Mononuclear cell (primary cell): ENCODE results near the gene INO80D. TPM values are rescaled to one million over a fixed set of nuclear protein-coding genes. Genes with fewer than 3 reads are reported as not detected.
"Not testable (repeated sequence)": the region's sequence is repeated elsewhere in the genome, so short reads cannot be mapped to it uniquely, and the experiment has no call there.

ENCODE experiments used
- H3K27me3 ChIP-seq: 2 replicates; pipeline ENCODE4 v1.6.0; 2011; ENCODE audit warnings: low read length, control low read depth; ENCODE audit not compliant: insufficient read depth
- H3K4me1 ChIP-seq: 2 replicates; pipeline ENCODE4 v1.5.1; 2011; ENCODE audit warnings: mild to moderate bottlenecking, low read length, control low read depth; ENCODE audit not compliant: insufficient read depth
- H3K4me3 ChIP-seq: 2 replicates; pipeline ENCODE4 v1.5.1; 2011; ENCODE audit warnings: mild to moderate bottlenecking, low read length, moderate library complexity
- H3K9me3 ChIP-seq: 2 replicates; pipeline ENCODE4 v1.5.1; 2011; ENCODE audit warnings: low read depth, mild to moderate bottlenecking, control low read depth, low read length
- total RNA-seq: library from RNA; depleted of rRNA; stranded (reverse); fragments of >200 nt; gene quantifications from one replicate; pipeline ENCODE4 v1.2.3, GENCODE V29; 2012

The INO80D gene
- total RNA-seq, 1 donor = 36.9 TPM

DNA sequence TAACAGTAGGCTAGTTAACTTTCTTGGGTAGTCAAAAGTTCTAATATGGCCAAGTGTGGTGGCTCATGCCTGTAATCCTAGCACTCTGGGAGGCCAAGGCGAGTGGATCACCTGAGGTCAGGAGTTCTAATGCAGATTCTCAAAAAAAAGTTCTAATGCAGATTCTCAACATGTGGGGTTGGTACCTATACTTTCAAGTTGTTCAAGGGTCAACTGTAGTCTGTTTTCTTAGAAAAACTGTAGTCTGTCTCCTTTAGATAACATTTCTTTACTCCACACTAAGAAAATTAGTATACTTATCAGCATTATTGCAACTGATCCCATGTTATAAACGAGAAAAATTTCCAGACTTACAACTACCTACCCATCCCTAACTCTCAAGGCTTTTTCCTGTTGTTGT, 16.6 kb downstream of the INO80D start:
- Histone ChIP-seq H3K27me3 (no peaks in the 10 kb centered on the region), H3K9me3 (no peaks in the 10 kb centered on the region), H3K4me3 (no peak overlapping the region), H3K4me1 (peaks cover 12% of the 10 kb centered on the region)

DNA sequence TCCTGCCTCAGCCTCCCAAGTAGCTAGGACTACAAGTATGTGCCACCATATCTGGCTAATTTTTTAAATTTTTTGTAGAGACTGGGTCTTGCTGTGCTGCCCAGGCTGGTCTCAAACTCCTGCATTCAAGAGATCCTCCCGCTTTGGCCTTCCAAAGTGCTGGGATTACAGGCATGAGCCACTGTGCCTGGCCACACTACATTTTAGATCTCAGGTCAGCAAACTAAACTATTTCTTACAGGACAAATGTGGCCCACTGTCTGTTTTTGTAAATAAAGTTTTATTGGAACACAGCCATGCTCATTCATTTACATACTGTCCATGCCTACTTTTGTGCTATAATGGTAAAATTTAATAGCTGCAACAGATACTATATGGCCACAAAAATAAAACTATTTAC, 17.8 kb downstream of the INO80D start:
- no peak overlapping the region for H3K4me3 ChIP-seq
- H3K9me3 ChIP-seq = no peaks in the 10 kb centered on the region
- H3K27me3 ChIP-seq = no peaks in the 10 kb centered on the region
- H3K4me1 ChIP-seq = peaks cover 11% of the 10 kb centered on the region

DNA sequence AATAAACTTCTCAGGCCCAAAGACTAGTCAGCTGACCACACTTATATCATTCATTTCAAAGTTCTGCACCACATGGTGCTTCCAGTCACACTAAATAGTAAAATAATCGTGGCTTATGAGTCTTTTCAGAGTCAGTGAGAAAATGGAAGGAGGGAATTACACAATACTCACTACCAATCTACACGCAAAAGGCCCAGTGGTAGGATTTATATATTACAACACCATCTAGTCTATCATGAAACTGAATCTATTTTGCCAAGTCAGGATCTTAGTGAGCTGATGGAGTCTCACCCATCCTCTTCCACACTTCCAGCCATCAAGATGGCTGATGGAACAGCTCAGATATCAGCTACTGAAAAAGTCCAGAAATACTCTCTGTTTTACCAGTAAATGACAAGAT, 21.9 kb downstream of the INO80D start:
- Histone ChIP-seq H3K4me1 (peaks cover 5% of the 10 kb centered on the region), H3K9me3 (no peaks in the 10 kb centered on the region), H3K27me3 (no peaks in the 10 kb centered on the region), H3K4me3 (no peak overlapping the region)

DNA sequence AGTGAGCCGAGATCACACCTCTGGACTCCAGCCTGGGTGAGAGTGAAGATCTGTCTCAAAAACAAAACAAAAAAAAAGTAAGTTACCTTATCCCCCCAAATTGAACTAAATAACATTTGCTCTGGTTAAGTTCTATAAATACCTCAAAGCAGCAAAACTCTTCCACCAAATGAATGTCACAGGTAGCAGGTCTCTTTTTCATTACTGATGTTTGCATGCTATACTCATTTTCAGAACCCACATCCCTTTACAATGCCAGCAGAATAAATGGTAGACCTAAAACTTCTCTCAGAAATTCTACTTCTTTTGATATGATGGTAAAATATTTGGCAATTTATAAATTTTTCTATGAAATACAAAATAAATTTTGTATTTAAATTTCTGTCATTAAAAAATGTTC, 22.3 kb downstream of the INO80D start:
- no peaks in the 10 kb centered on the region for H3K27me3 ChIP-seq
- H3K9me3 ChIP-seq = no peaks in the 10 kb centered on the region
- H3K4me1 ChIP-seq = peaks cover 5% of the 10 kb centered on the region
- H3K4me3 ChIP-seq = no peak overlapping the region

DNA sequence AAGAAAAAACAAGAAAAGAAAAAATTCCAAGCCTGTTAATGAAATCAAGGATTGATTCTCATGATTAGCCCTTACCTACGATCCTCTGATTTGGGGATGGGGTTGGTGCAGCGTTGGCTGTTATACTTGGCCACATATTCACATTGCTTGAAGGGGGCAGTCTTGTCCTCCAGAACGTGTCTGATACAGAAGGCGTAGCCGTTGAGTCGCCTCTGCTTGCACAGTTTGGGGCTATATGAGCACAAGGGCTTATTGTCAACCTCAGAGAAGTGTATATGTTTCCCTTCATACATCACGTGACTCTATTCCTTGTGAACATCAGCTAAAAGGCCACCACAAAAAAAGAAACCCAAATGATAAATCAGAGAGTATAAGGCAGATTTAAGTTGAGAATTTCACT, 23.2 kb downstream of the INO80D start:
- no peaks in the 10 kb centered on the region for H3K9me3 ChIP-seq
- H3K4me3 ChIP-seq = no peak overlapping the region
- H3K27me3 ChIP-seq = no peaks in the 10 kb centered on the region
- H3K4me1 ChIP-seq = peaks cover 5% of the 10 kb centered on the region

DNA sequence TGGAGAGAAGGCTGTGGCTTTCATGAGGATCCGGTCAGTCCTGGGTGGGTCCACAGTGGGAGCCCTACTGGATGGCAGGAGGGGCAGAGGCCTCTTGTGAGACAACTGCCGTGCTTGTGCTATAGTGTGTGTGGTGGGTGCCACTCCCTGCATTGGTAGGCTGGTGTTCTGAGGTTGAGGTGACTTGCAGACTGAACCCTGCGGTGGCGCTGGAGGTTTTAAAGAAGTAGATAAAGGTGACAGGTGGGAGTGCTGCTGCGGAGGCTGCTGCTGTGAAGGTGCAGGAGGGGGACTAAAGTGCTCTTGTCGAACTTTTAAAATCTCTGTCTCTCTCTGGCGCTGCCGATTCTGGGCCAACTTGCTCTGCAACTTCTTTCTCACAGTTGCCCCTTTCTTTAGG, 29.7 kb downstream of the INO80D start:
- Histone ChIP-seq H3K4me1 (no peaks in the 10 kb centered on the region), H3K9me3 (no peaks in the 10 kb centered on the region), H3K4me3 (no peak overlapping the region), H3K27me3 (no peaks in the 10 kb centered on the region)

DNA sequence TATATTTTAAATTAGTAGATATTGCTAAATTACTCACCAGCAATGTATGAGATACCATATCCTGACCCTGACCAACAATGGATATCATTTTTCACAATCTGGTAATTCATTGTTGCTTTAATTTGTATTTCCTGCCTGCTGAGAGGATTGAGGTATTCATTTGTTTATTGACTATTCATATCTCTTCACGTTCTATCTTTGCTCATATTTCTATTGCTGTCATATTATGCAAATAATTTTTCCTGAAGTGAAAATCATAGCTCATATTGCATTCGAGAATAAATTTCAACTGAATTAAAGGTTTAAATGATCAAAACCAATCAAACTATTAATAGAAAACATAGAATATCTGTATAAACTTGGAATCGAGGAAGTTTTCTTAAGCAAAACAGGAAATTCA, 31.0 kb downstream of the INO80D start:
- no peaks in the 10 kb centered on the region for H3K9me3 ChIP-seq
- H3K4me3 ChIP-seq = no peak overlapping the region
- no peaks in the 10 kb centered on the region for H3K27me3 ChIP-seq

DNA sequence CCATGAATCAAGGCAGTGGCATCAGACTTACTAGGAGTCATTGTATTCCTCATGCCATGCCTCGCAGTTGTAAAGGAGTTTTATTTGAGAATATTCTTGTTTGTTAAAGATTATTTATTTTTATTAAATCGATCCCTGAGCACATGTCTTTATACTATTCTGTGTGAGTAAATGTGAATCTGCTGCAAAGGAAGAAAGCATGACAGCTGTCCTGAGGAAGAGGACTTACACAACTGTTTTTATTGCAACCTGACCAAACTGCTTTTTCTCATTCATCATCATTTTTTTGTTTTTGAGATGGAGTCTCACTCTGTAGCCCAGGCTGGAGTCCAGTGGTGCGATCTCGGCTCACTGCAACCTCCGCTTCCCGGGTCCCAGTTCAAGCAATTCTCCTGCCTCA, 34.1 kb downstream of the INO80D start:
- H3K4me3 ChIP-seq = no peak overlapping the region
- H3K4me1 ChIP-seq = no peaks in the 10 kb centered on the region
- H3K9me3 ChIP-seq = no peaks in the 10 kb centered on the region
- no peaks in the 10 kb centered on the region for H3K27me3 ChIP-seq

More for the DNA sequence above, 31.0 kb downstream of the INO80D start:
- no peaks in the 10 kb centered on the region for H3K4me1 ChIP-seq

DNA sequence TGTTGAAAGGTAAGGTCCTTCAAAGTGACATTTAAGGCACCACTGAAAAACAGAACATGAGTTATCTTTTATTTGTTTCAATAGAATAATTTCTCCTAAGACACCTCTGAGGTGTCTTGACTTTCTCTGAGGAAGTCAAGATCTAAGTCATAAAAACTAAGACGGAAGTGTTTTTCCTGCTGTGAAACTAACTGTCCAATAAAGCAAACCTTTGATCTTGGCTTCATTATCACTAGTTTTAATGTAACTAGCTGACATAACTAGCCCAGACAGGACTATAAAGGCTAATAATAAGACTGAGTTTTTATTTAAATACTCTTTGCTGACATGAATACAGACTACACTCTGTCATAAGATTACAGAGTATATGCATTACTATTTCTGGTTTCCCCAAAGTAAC, 36.6 kb downstream of the INO80D start:
- Histone ChIP-seq H3K4me1 (no peaks in the 10 kb centered on the region), H3K9me3 (no peaks in the 10 kb centered on the region), H3K4me3 (no peak overlapping the region), H3K27me3 (no peaks in the 10 kb centered on the region)

DNA sequence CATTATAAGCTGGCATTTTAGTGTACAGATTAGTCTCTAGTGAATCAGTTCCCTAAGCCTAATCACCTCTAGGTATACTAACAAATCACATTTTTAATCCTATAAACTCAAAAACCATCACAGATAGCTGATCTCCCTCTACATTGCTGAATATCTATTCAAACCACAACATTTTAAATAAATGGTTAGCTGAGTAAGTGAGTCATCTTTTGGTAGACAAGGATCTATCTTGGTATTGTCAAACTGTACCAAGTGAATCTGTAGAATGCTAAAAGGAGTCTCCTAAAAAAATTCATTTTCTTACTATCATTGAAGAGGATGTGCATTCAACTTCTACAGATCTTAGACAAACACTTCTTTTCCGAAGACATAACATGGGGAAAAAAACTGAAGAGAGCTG, 40.7 kb downstream of the INO80D start:
- H3K4me3 ChIP-seq = no peak overlapping the region
- H3K27me3 ChIP-seq = no peaks in the 10 kb centered on the region
- no peaks in the 10 kb centered on the region for H3K9me3 ChIP-seq
- H3K4me1 ChIP-seq = no peaks in the 10 kb centered on the region

DNA sequence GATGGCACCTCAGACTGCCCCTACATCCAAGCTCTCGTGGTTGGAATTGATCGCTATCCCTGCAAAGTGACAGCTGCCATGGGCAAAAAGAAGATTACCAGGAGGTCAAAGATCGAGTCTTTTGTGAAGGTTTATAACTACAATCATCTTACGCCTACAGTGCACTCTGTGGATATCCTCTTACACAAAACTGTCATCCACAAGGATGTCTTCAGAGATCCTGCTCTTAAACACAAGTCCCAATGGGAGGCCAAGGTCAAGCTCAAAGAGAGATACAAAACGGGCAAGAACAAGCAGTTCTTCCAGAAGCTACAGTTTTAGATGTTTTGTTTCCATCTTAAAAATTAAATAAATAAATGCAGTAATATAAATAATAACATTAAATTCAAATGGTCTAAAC, 45.4 kb downstream of the INO80D start:
- Histone ChIP-seq H3K9me3 (no peaks in the 10 kb centered on the region), H3K4me3 (no peak overlapping the region), H3K4me1 (no peaks in the 10 kb centered on the region), H3K27me3 (no peaks in the 10 kb centered on the region)

DNA sequence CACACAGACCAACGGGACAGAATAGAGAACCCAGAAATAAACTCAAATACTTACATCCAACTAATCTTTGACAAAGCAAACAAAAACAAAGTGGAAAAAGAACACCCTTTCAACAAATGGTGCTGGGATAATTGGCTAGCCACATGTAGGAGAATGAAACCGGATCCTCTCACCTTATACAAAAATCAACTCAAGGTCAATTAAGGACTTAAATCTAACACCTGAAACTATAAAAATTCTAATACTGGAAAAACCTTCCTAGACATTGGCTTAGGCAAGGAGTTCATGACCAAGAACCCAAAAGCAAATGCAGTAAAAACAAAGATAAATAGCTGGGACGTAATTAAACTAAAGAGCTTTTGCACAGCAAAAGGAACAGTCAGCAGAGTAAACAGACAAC, 50.6 kb downstream of the INO80D start:
- H3K4me3 ChIP-seq, H3K27me3 ChIP-seq, H3K4me1 ChIP-seq, H3K9me3 ChIP-seq: not testable (repeated sequence)

DNA sequence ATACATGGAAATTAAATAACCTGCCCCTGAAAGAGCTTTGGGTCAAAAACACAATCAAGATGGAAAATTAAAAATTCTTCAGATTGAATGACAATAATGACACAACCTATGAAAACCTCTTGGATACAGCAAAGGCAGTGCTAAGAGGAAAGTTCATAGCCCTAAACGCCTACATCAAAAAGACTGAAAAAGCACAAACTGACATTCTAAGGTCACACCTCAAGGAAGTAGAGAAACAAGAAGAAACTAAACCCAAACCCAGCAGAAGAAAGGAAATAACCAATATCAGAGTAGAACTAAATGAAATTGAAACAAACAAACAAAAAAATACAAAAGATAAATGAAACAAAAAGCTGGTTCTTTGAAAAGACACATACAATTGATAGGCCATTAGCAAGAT, 52.5 kb downstream of the INO80D start:
- H3K4me1 ChIP-seq, H3K27me3 ChIP-seq, H3K9me3 ChIP-seq: not testable (repeated sequence)

DNA sequence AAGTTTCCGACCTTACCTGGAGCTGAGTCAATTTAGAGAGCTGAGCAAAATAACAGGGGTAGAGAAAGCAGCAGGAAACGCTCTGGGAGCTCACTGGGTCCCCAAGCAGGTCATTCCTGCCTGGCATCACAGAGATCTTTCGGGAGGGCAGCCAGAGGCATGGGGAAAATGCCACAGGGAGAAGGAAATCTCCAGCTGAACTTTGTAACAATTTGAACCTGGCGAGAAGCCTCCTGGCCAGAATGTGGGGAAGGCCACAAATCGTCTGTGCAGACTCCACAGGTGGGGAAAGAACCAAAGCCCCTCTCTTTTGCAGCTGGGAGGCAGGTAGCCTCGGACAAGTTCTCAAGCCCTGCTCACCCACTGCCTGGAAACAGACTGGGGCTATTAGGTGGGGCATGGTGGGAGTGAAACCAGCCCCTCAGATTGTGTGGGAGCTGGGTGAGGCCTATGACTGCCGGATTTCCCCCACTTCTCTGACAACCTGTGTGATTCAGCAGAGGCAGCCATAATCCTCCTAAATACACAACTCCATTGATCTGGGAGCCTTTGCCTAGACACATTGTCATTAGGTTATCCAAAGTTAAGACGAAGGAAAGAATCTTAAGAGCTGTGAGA, 53.9 kb downstream of the INO80D start:
- no peaks in the 10 kb centered on the region for H3K9me3 ChIP-seq
- no peaks in the 10 kb centered on the region for H3K27me3 ChIP-seq
- H3K4me3 ChIP-seq = no peak overlapping the region
- peaks cover 7% of the 10 kb centered on the region for H3K4me1 ChIP-seq

More for the DNA sequence above, 52.5 kb downstream of the INO80D start:
- not testable (repeated sequence) for H3K4me3 ChIP-seq

DNA sequence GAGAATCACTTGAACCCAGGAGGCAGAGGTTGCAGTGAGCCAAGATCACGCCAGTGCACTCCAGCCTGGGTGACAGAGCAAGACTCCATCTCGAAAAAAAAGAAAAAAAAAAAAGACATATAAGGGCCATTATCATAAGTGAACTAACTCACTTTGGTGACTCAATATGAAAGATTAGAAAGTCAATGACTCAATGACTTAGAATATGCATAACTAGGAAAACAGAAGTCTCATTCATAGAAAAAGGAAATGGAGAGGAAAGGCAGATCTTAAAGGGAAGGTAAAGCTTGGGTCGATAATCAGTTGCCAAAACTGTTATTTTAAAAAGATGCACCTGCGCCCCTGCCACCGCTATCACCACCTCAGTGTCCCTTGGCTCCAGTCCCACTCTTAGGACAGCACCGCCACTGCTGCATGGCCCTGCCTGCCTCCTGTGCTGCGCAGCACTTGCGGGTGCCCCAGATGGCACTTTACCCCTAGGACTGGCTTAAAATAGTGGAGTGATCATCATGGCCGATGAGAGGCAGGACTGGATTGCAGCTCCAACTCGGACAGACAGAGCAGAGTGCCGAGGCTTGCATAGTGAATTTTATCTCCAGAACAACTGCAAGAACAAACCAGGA, 54.7 kb downstream of the INO80D start:
- no peaks in the 10 kb centered on the region for H3K9me3 ChIP-seq
- no peaks in the 10 kb centered on the region for H3K27me3 ChIP-seq
- peaks cover 7% of the 10 kb centered on the region for H3K4me1 ChIP-seq
- H3K4me3 ChIP-seq = no peak overlapping the region

DNA sequence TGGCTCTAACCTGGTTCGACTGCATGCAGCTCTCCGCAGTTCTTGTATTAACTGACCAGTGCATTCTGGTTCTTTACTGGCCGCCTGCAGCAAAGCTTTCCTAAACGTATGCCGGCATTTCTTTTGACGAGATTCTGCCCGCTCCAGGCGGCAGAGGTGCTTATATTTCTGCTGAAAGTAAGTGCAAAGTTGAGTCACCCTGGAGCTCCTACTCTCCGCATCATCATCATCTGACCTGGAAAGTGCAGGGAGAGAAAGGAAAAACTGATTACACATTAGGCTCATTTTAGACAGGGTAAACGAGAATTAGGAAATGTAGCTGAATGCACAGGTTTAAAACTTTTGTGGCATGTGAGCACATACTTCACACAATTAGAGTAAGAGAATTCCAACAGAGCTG, 57.9 kb downstream of the INO80D start:
- peaks cover 7% of the 10 kb centered on the region for H3K4me1 ChIP-seq
- no peaks in the 10 kb centered on the region for H3K27me3 ChIP-seq
- H3K9me3 ChIP-seq = no peaks in the 10 kb centered on the region
- H3K4me3 ChIP-seq = no peak overlapping the region
